SU-DHL-6 (cell line): Measurements from ENCODE around the gene VRTN.

ENCODE experiments used
- H2AFZ ChIP-seq: fragments of 200-600 bp; sonication (generic); 2 replicates; pipeline ENCODE4 v1.6.1; 2014; ENCODE audit warnings: low read depth, mild to moderate bottlenecking, moderate library complexity, mixed read lengths, antibody characterized with exemption, low read length; ENCODE audit not compliant: severe bottlenecking
- H3F3A ChIP-seq: fragments of 200-600 bp; shearing (Covaris generic); 2 replicates; pipeline ENCODE4 v1.6.0; 2016; ENCODE audit warnings: antibody characterized with exemption, mild to moderate bottlenecking; ENCODE audit not compliant: insufficient read depth
- H3K27ac ChIP-seq: fragments of 200-600 bp; sonication (generic); 2 replicates; pipeline ENCODE4 v1.5.1; 2016; ENCODE audit warnings: low read depth, mild to moderate bottlenecking, low read length, moderate library complexity, mixed read lengths
- H3K27me3 ChIP-seq: fragments of 200-600 bp; sonication (generic), shearing (Covaris generic); 2 replicates; pipeline ENCODE4 v1.6.0; 2014; ENCODE audit warnings: mild to moderate bottlenecking, low read length
- H3K36me3 ChIP-seq: fragments of 200-600 bp; sonication (generic); 2 replicates; pipeline ENCODE4 v1.6.1; 2014; ENCODE audit warnings: mild to moderate bottlenecking, low read length, mixed read lengths
- H3K4me2 ChIP-seq: fragments of 300-600, 200-600 bp; shearing (Covaris generic), sonication (generic); 2 replicates; pipeline ENCODE4 v1.6.0; 2014; ENCODE audit warnings: low read length, low read depth, mild to moderate bottlenecking; ENCODE audit not compliant: poor library complexity, severe bottlenecking
- H3K4me3 ChIP-seq: fragments of 200-600 bp; sonication (generic); 2 replicates; pipeline ENCODE4 v1.5.1; 2014; ENCODE audit warnings: antibody characterized with exemption, low read length, mild to moderate bottlenecking, mixed read lengths; ENCODE audit not compliant: insufficient read depth, poor library complexity, severe bottlenecking
- H3K79me2 ChIP-seq: fragments of 200-600 bp; sonication (generic); 2 replicates; pipeline ENCODE4 v1.6.1; 2014; ENCODE audit warnings: mild to moderate bottlenecking, low read length, moderate library complexity; ENCODE audit not compliant: insufficient read depth
- H3K9ac ChIP-seq: fragments of 200-600 bp; sonication (generic); 2 replicates; pipeline ENCODE4 v1.7.0; 2014; ENCODE audit warnings: mild to moderate bottlenecking, low read length
- H3K9me2 ChIP-seq: fragments of 200-600 bp; sonication (generic); replicated peaks from 2 replicates; pipeline ENCODE4 v1.6.1; 2014; ENCODE audit warnings: low read length; ENCODE audit not compliant: insufficient read depth
- H3K9me3 ChIP-seq: fragments of 200-600 bp; sonication (generic); 2 replicates; pipeline ENCODE4 v1.6.1; 2014; ENCODE audit warnings: low read length, mixed read lengths; ENCODE audit not compliant: insufficient read depth
- H4K20me1 ChIP-seq: fragments of 200-600 bp; sonication (generic); 2 replicates; pipeline ENCODE4 v1.6.1; 2014; ENCODE audit warnings: low read depth, mild to moderate bottlenecking, antibody characterized with exemption, low read length, moderate library complexity, mixed read lengths
- CTCF ChIP-seq: fragments of 200-600 bp; sonication (generic); IDR thresholded peaks from one replicate; pipeline ENCODE4 v1.5.1; 2017; ENCODE audit warnings: antibody characterized with exemption, mild to moderate bottlenecking, low read length, moderate library complexity; ENCODE audit not compliant: insufficient read depth, poor library complexity, severe bottlenecking
- EZH2phosphoT487 ChIP-seq: fragments of 200-600 bp; sonication (generic), shearing (Covaris generic); conservative IDR thresholded peaks from 2 replicates; pipeline ENCODE4 v1.6.1; 2018; ENCODE audit warnings: mild to moderate bottlenecking, antibody characterized with exemption, low read length, moderate library complexity, mixed read lengths

VRTN gene

GRCh38 chr14:74302152-74302628 is 46.1 kb upstream of the VRTN start:
- peak overlapping the region; percentile 54 for H3K27ac ChIP-seq
- peak overlapping the region; percentile 98 for H2AFZ ChIP-seq
- TF ChIP-seq CTCF = peak; percentile 38
- TF ChIP-seq EZH2phosphoT487 = no peak
- H3K4me3 ChIP-seq = peak overlapping the region; percentile 76
- peak overlapping the region; percentile 77 for H3K4me2 ChIP-seq
- H3K9ac ChIP-seq = peak overlapping the region; percentile 74
- no peaks in the 10 kb centered on the region for H3K27me3 ChIP-seq
- no peaks in the 10 kb centered on the region for H3K9me2 ChIP-seq
- H3K36me3 ChIP-seq = no peaks in the 10 kb centered on the region
- H3F3A ChIP-seq = peaks cover 6% of the 10 kb centered on the region; the same call in 1 of the 2 replicates
- peaks cover 18% of the 10 kb centered on the region for H3K79me2 ChIP-seq
- H3K9me3 ChIP-seq = no peaks in the 10 kb centered on the region
- H4K20me1 ChIP-seq = no peaks in the 10 kb centered on the region

- Histone ChIP-seq H3K4me3 (peak within 1 kb of the TSS; percentile 76), H3K36me3 (no peaks in the 10 kb centered on the region), H3K79me2 (peaks cover 18% of the 10 kb centered on the region), H3K9me2 (no peaks in the 10 kb centered on the region), H4K20me1 (no peaks in the 10 kb centered on the region), H3K27me3 (no peaks in the 10 kb centered on the region), H2AFZ (peak within 1 kb of the TSS; percentile 98), H3K4me2 (peak within 1 kb of the TSS; percentile 77), H3F3A (peaks cover 6% of the 10 kb centered on the region; the same call in 1 of the 2 replicates), H3K9me3 (no peaks in the 10 kb centered on the region), H3K9ac (peak within 1 kb of the TSS; percentile 74), H3K27ac (peak within 1 kb of the TSS; percentile 54)
- TF ChIP-seq CTCF = peak; percentile 87
- TF ChIP-seq EZH2phosphoT487 = no peak
Observed at GRCh38 chr14:74302634-74303569, 45.4 kb upstream of the VRTN start, which contains the start of gene ABCD4. TSS of gene ABCD4 (minus strand) at chr14:74302934. CDS start at chr14:74302912, 22 bp downstream.

GRCh38 chr14:74308695-74309094 is 39.6 kb upstream of the VRTN start:
- no peaks in the 10 kb centered on the region for H3K9me3 ChIP-seq
- no peaks in the 10 kb centered on the region for H3K36me3 ChIP-seq
- H3K4me2 ChIP-seq = no peak overlapping the region
- H3K9ac ChIP-seq = no peak overlapping the region
- no peak overlapping the region for H3K4me3 ChIP-seq
- no peak overlapping the region for H3K27ac ChIP-seq
- H3F3A ChIP-seq = no peaks in the 10 kb centered on the region
- no peaks in the 10 kb centered on the region for H3K79me2 ChIP-seq
- H4K20me1 ChIP-seq = no peaks in the 10 kb centered on the region
- H3K27me3 ChIP-seq = no peaks in the 10 kb centered on the region
- H2AFZ ChIP-seq = no peak overlapping the region
- TF ChIP-seq EZH2phosphoT487 (no peak), CTCF (no peak)
- no peaks in the 10 kb centered on the region for H3K9me2 ChIP-seq
